PC-3 (cell line): Measurements from ENCODE around the gene PID1. TPM values are rescaled to one million over a fixed set of nuclear protein-coding genes. Genes with fewer than 3 reads are reported as not detected.
A peak's percentile ranks its signal among the peaks of the same experiment; 100 is the strongest.

ENCODE experiments used
- ATAC-seq: fragments of 200-7000 bp; cut with Tn5 transposase; 2 replicates; pipeline ENCODE4 v1.9.1; 2020; ENCODE audit warnings: mild to moderate bottlenecking, moderate library complexity
- BruUV-seq: library from RNA; stranded (reverse); fragments of 400-500 nt; replicated peaks from 2 replicates; lab custom pipeline; 2021; lab: Mats Ljungman, UMichigan
- CTCF ChIA-PET: fragments of 300-600 bp; sonication (Branson Sonifier 250); formaldehyde crosslinking; loops from one replicate; lab custom pipeline; 2022; ENCODE audit warnings: antibody characterized with exemption; lab: Charles Lee
- POLR2A ChIA-PET: fragments of 300-600 bp; sonication (Branson Sonifier 250); formaldehyde crosslinking; loops from one replicate; lab custom pipeline; 2022; ENCODE audit warnings: antibody characterized with exemption; ENCODE audit not compliant: unreplicated experiment; lab: Charles Lee
- DNase-seq: peaks from one replicate; pipeline ENCODE4 v3.0.0-alpha.2; 2015
- H2AFZ ChIP-seq: fragments of 300-600 bp; sonication (generic); 2 replicates; pipeline ENCODE4 v1.6.0; 2016; ENCODE audit warnings: antibody characterized with exemption, low read length
- H3F3A ChIP-seq: fragments of 300-600 bp; sonication (generic); one replicate; pipeline ENCODE4 v1.6.0; 2017; ENCODE audit warnings: antibody characterized with exemption, low read length, control low read depth, mild to moderate bottlenecking; ENCODE audit not compliant: unreplicated experiment
- H3K27ac ChIP-seq: fragments of 300-600 bp; sonication (generic); 2 replicates; pipeline ENCODE4 v1.5.1; 2016; ENCODE audit warnings: mild to moderate bottlenecking, low read length
- H3K27me3 ChIP-seq: fragments of 300-600 bp; sonication (generic); 2 replicates; pipeline ENCODE4 v1.6.1; 2016; ENCODE audit warnings: low read length, mixed read lengths
- H3K36me3 ChIP-seq: fragments of 300-600 bp; sonication (generic); 2 replicates; pipeline ENCODE4 v1.6.1; 2016; ENCODE audit warnings: low read depth, mixed run types, low read length, mixed read lengths
- H3K4me1 ChIP-seq: fragments of 300-600 bp; sonication (generic); 2 replicates; pipeline ENCODE4 v1.5.1; 2016; ENCODE audit warnings: low read length; ENCODE audit not compliant: insufficient read depth
- H3K4me2 ChIP-seq: fragments of 300-600 bp; sonication (generic); 2 replicates; pipeline ENCODE4 v1.6.0; 2016; ENCODE audit warnings: low read length
- H3K4me3 ChIP-seq: fragments of 300-600 bp; sonication (generic); 2 replicates; pipeline ENCODE4 v1.5.1; 2016; ENCODE audit warnings: mild to moderate bottlenecking, low read length, mixed read lengths
- H3K79me2 ChIP-seq: fragments of 300-600 bp; sonication (generic); 2 replicates; pipeline ENCODE4 v1.6.1; 2017; ENCODE audit warnings: low read length, mixed read lengths
- H3K9ac ChIP-seq: fragments of 300-600 bp; sonication (generic); 2 replicates; pipeline ENCODE4 v1.6.0; 2016; ENCODE audit warnings: mild to moderate bottlenecking, low read length
- H3K9me2 ChIP-seq: fragments of 300-600 bp; sonication (generic); replicated peaks from 2 replicates; pipeline ENCODE4 v1.6.1; 2016; ENCODE audit warnings: mixed run types, low read length, mixed read lengths
- H3K9me3 ChIP-seq: fragments of 300-600 bp; sonication (generic); 2 replicates; pipeline ENCODE4 v1.6.1; 2016; ENCODE audit warnings: low read length, mixed read lengths
- H4K20me1 ChIP-seq: fragments of 300-600 bp; sonication (generic); 2 replicates; pipeline ENCODE4 v1.6.1; 2016; ENCODE audit warnings: low read length, mixed read lengths
- EZH2 ChIP-seq: fragments of 300-600 bp; sonication (generic); IDR thresholded peaks from one replicate; pipeline ENCODE4 v1.6.1; 2017; ENCODE audit warnings: antibody characterized with exemption, mild to moderate bottlenecking, low read length; ENCODE audit not compliant: unreplicated experiment
- EZH2phosphoT487 ChIP-seq: fragments of 300-600 bp; sonication (generic); IDR thresholded peaks from 2 replicates; pipeline ENCODE4 v1.6.1; 2018; ENCODE audit warnings: mild to moderate bottlenecking, antibody characterized with exemption, low read length, borderline replicate concordance
- intact Hi-C: fragments of 100-400 bp; cut with micrococcal nuclease; formaldehyde crosslinking; loops from 2 replicates; pipeline ENCODE4 v1.9.0; 2023
- total RNA-seq: library from RNA; depleted of rRNA; stranded (reverse); fragments of >200 nt; gene quantifications from 2 replicates; pipeline ENCODE4 v1.2.3, GENCODE V29; 2014
- TF ChIP-seq, protein P1 (sequence below): fragments of 300-600 bp; sonication (generic); conservative IDR thresholded peaks from 2 replicates; pipeline ENCODE4 v1.5.1; 2017; ENCODE audit warnings: antibody characterized with exemption, low read depth, mild to moderate bottlenecking, low read length

The PID1 gene
- total RNA-seq, 1 experiment from 2014 or later: 0.84 TPM

- intact Hi-C loops: loop anchor here (5.0 to 10.0 kb wide), 2 partner anchors 165 to 568 kb away; no protein-coding TSS in a partner anchor
- Histone ChIP-seq H3K79me2 (no peaks in the 10 kb centered on the region), H3K4me2 (no peak overlapping the region), H3K4me1 (peaks cover 14% of the 10 kb centered on the region; the same call in 1 of the 2 replicates), H3K9ac (no peak overlapping the region), H3F3A (no peaks in the 10 kb centered on the region), H2AFZ (no peak overlapping the region), H3K27me3 (peaks cover 21% of the 10 kb centered on the region; the same call in 1 of the 2 replicates), H4K20me1 (no peaks in the 10 kb centered on the region), H3K9me2 (no peaks in the 10 kb centered on the region), H3K36me3 (no peaks in the 10 kb centered on the region), H3K9me3 (no peaks in the 10 kb centered on the region), H3K27ac (no peak overlapping the region), H3K4me3 (no peak overlapping the region)
- DNase-seq (no peak), ATAC-seq (no peak)
- BruUV-seq: no TSS peak
- TF ChIP-seq EZH2 (no peak), EZH2phosphoT487 (no peak)
- TF ChIP-seq, protein P1, sequence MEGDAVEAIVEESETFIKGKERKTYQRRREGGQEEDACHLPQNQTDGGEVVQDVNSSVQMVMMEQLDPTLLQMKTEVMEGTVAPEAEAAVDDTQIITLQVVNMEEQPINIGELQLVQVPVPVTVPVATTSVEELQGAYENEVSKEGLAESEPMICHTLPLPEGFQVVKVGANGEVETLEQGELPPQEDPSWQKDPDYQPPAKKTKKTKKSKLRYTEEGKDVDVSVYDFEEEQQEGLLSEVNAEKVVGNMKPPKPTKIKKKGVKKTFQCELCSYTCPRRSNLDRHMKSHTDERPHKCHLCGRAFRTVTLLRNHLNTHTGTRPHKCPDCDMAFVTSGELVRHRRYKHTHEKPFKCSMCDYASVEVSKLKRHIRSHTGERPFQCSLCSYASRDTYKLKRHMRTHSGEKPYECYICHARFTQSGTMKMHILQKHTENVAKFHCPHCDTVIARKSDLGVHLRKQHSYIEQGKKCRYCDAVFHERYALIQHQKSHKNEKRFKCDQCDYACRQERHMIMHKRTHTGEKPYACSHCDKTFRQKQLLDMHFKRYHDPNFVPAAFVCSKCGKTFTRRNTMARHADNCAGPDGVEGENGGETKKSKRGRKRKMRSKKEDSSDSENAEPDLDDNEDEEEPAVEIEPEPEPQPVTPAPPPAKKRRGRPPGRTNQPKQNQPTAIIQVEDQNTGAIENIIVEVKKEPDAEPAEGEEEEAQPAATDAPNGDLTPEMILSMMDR: no peak
- ChIA-PET CTCF (no interaction called here), POLR2A (no interaction called here)
Measured at GRCh38 chr2:229269941-229270340, 1.1 kb downstream of the PID1 start.

DNA sequence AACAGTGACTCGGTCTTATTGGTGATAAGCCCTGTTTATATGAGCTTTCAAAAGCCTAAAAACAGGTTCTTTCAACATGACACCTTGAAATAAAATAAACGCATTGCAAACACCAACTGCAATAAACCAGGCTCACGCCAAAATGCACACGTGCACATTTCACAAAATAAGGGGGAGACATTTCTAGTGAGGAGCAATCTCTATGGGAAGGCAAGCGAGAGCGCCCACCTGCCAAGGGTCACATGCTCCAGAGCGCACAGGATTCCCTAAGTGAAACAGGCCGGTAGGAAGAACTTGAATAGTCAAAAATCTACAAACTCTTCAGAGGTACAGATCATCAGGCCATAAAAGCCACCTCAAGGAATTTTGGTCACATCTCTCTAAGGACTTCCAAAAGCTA, 1.9 kb downstream of the PID1 start:
- H3K27me3 ChIP-seq: peaks cover 21% of the 10 kb centered on the region; the same call in 1 of the 2 replicates
- intact Hi-C loops: no loop called here
- TF ChIP-seq EZH2phosphoT487: no peak
- TF ChIP-seq, protein P1: no peak
- no peak for TF ChIP-seq EZH2
- H3K4me3 ChIP-seq: no peak overlapping the region
- ChIA-PET CTCF (no interaction called here), POLR2A (interaction anchor here (0.5 to 0.6 kb wide), 2 partner anchors 111 to 184 kb away, joined by 9 to 36 read pairs; no protein-coding TSS in a partner anchor)
- no peak overlapping the region for H3K27ac ChIP-seq
- H3K79me2 ChIP-seq: no peaks in the 10 kb centered on the region
- ATAC-seq (no peak), DNase-seq (no peak)
- no peak overlapping the region for H2AFZ ChIP-seq
- no peaks in the 10 kb centered on the region for H3K9me2 ChIP-seq
- peak overlapping the region; percentile 32; the same call in 1 of the 2 replicates for H3K4me2 ChIP-seq
- no peaks in the 10 kb centered on the region for H3K36me3 ChIP-seq
- no peaks in the 10 kb centered on the region for H4K20me1 ChIP-seq
- peaks cover 14% of the 10 kb centered on the region; the same call in 1 of the 2 replicates for H3K4me1 ChIP-seq
- no peaks in the 10 kb centered on the region for H3K9me3 ChIP-seq
- no peaks in the 10 kb centered on the region for H3F3A ChIP-seq
- H3K9ac ChIP-seq: no peak overlapping the region
- BruUV-seq: no TSS peak

DNA sequence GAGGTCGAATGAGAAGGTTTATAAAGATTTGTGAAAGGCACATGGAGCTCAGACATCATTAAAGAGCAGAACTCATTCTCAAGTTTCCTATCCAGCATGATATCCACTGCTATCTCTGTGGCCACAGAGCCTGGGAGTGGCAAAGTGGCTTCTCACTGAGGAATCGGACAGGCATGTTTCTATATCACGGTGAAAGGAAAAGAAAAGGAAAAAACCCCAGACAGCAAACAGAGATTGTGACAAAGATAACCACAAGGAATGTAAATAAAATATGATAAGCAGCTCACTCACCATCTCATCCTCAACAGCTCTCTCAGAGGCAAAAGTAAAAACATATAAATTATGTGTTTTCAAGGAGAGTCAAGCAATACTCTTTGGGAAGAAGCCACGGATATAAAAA, 2.5 kb downstream of the PID1 start:
- DNase-seq (peak; percentile 58), ATAC-seq (no peak; the same call in 1 of the 2 replicates)
- H3K9me3 ChIP-seq: no peaks in the 10 kb centered on the region
- no peak overlapping the region for H3K9ac ChIP-seq
- H3F3A ChIP-seq: no peaks in the 10 kb centered on the region
- no peaks in the 10 kb centered on the region for H4K20me1 ChIP-seq
- TF ChIP-seq EZH2 (no peak), EZH2phosphoT487 (no peak)
- TF ChIP-seq, protein P1: no peak
- H3K9me2 ChIP-seq: no peaks in the 10 kb centered on the region
- no peaks in the 10 kb centered on the region for H3K36me3 ChIP-seq
- intact Hi-C loops: no loop called here
- peaks cover 21% of the 10 kb centered on the region; the same call in 1 of the 2 replicates for H3K27me3 ChIP-seq
- peaks cover 10% of the 10 kb centered on the region; the same call in 1 of the 2 replicates for H3K4me1 ChIP-seq
- POLR2A ChIA-PET: interaction anchor here (0.6 kb wide), 1 partner anchor 110 kb away, joined by 9 read pairs; no protein-coding TSS in a partner anchor
- CTCF ChIA-PET: no interaction called here
- H3K79me2 ChIP-seq: no peaks in the 10 kb centered on the region
- BruUV-seq: no TSS peak
- peak overlapping the region; percentile 32 for H3K4me2 ChIP-seq
- no peak overlapping the region for H2AFZ ChIP-seq
- no peak overlapping the region; the same call in 1 of the 2 replicates for H3K4me3 ChIP-seq
- no peak overlapping the region for H3K27ac ChIP-seq
